ENCODE data around the gene PARD6G. TPM values are rescaled to one million over a fixed set of nuclear protein-coding genes. Genes with fewer than 3 reads are reported as not detected.

The PARD6G gene
- total RNA-seq, 4 donors from 2014 or later: 24.3 to 37.8 (median 33.1) TPM

DNA sequence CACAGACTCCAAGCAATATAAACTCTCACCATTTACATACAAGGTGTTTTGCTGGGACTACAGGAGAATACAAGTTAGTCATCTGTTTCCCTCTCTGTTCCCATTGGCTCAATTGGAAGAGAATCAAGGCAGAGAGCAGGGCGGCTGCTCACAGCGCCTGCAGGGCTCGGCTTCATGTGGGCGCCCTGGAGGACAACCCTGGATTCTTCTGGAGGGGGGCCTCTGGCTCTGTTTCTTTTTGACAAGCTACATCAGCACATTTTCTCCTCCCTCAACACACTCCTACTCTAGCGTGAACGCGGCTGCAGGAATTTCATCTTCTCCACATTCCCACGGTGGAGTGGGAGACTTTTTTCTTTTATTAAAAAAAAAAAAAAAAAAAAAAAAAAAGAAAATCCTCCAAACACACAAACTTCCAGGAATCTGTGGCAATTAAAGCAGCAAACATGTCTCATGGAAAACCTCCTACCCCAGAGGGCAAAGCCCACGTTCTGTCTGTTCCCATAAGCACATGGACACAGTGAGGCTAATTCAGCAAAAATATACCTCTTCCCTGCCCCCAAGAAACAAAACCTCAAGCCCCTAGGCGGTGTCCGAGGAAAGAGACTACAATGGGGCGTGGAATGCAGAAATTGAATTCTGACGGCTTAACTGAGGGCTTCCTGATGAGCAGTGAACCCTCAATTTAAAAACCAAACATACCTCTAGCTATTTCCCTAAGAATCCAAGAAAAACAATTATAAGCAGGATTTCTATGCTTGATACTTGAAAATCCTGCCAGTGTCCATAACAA is 50.6 kb downstream of the PARD6G start:
- no peaks in the 10 kb centered on the region for H3K27me3 ChIP-seq
- intact Hi-C loops (cut with DNase I): no loop called here
- no peak overlapping the region for H3K4me3 ChIP-seq
- no peak for TF ChIP-seq CTCF (IDR thresholded peaks at IDR 0.05)
- TF ChIP-seq POLR2A (IDR thresholded peaks at IDR 0.05): no peak
- no peaks in the 10 kb centered on the region for H3K9me3 ChIP-seq
- DNase-seq: no peak
- 27 to 47% methylated on average over 9 to 12 of the region's 13 CpGs for WGBS, 2 donors
- H3K4me1 ChIP-seq: peaks cover 0 to 30% (median 3%) of the 10 kb centered on the region in 3 donors
- H3K27ac ChIP-seq: peak overlapping the region in 2 of 4 donors; percentile 30 to 51
- H3K36me3 ChIP-seq: peaks cover 0 to 44% (median 0%) of the 10 kb centered on the region in 3 donors

DNA sequence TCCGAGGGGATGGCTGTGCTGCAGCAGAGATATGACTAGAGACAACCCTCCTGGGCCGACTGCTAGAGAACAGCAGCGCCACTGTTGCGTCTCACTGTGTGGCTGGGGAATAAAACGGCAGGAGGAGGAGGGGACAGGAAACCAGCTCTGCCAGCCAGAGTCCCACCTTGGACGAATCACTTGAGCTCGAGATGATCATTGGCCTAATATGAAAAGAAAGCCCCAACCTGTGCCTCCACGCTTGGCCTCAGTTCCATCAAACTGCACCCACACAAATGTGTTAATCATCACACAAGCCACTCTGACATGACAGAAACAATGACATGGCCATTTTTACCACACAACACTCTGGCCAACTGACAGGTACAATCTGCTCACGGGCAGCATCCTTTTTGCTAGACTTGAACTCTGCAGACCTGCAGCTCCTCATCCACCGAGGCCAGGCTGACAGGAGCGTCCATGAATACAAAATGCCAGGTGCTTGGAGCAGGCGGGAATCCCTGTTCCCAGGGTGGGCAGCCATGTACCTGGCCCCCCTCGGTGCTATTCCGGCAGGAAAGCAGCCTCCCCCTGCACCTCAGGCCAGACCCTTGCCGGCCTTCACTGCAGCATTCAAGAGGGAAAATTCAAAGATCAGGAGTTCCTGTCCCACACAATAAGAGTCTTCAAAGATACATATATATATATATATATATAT is 52.3 kb downstream of the PARD6G start:
- 65 to 67% methylated on average over 9 to 12 of the region's 15 CpGs for WGBS, 2 donors
- H3K36me3 ChIP-seq: peaks cover 0 to 42% (median 0%) of the 10 kb centered on the region in 3 donors
- H3K4me3 ChIP-seq: no peak overlapping the region
- no peak for DNase-seq
- H3K9me3 ChIP-seq: no peaks in the 10 kb centered on the region
- peaks cover 0 to 25% (median 3%) of the 10 kb centered on the region in 3 donors for H3K4me1 ChIP-seq
- TF ChIP-seq POLR2A (IDR thresholded peaks at IDR 0.05) (no peak), CTCF (IDR thresholded peaks at IDR 0.05) (no peak)
- H3K27ac ChIP-seq: no peak overlapping the region
- no peaks in the 10 kb centered on the region for H3K27me3 ChIP-seq
- intact Hi-C loops (cut with DNase I): no loop called here

GRCh38 chr18:80193701-80194100 is 53.6 kb downstream of the PARD6G start:
- Histone ChIP-seq H3K36me3 (peaks cover 0 to 47% (median 0%) of the 10 kb centered on the region in 3 donors), H3K27ac (no peak overlapping the region), H3K27me3 (no peaks in the 10 kb centered on the region), H3K9me3 (no peaks in the 10 kb centered on the region), H3K4me3 (no peak overlapping the region), H3K4me1 (peaks cover 0 to 28% (median 3%) of the 10 kb centered on the region in 3 donors)
- 50 to 56% methylated on average over 5 of the region's 5 CpGs for WGBS, 2 donors
- TF ChIP-seq CTCF (IDR thresholded peaks at IDR 0.05) (no peak), POLR2A (IDR thresholded peaks at IDR 0.05) (no peak)
- intact Hi-C loops (cut with DNase I): no loop called here
- no peak for DNase-seq

DNA sequence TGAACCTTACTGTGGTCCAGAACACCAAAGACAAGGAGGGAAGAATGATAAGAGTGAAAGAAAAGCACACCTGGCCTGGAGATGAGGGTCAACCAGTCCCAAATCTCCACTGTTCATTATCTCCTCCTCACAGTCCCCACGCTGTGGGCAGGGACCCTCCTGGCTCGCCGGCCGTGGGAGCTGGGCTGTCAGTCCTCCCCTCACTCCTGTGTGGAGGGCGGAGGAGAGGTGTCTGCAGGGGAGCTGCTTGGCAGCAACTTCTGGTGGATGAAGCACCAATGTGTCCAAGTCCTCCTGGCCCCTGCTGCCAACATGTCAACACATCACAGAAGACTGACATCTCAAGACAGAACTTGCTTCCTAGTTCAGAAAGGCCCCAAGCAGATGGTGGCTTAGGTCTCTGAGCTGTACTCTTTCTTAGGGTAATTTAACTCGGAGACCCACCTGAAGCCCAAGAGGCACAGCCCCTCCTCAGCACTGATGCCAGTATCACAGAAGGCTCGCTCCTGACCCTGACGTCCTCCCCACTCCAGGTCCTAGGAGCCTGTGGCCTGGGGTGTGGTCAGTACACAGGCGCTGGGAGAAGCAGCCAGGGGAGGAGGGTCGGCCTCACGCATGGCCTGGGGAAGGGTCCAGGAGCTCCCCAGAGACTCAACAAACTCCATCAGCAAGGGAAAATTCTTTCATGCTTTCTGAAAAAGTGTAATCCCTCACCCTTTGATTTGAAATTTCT is 54.5 kb downstream of the PARD6G start:
- H3K36me3 ChIP-seq: peaks cover 0 to 47% (median 0%) of the 10 kb centered on the region in 3 donors
- H3K4me3 ChIP-seq: no peak overlapping the region
- no peak for DNase-seq
- TF ChIP-seq POLR2A (IDR thresholded peaks at IDR 0.05) (no peak), CTCF (IDR thresholded peaks at IDR 0.05) (no peak)
- no peaks in the 10 kb centered on the region for H3K9me3 ChIP-seq
- H3K27ac ChIP-seq: no peak overlapping the region
- no peaks in the 10 kb centered on the region for H3K27me3 ChIP-seq
- peaks cover 0 to 37% (median 3%) of the 10 kb centered on the region in 3 donors for H3K4me1 ChIP-seq
- WGBS, 2 donors: 88 to 90% methylated on average over 5 to 8 of the region's 11 CpGs
- intact Hi-C loops (cut with DNase I): no loop called here
